Activated T-helper 1 cell treated with anti-CD3 and anti-CD28 coated beads, Interleukin-2, amount 50 U/mL, for 16 hours (primary cell): ENCODE data around the gene CCDC180.
"Not testable (repeated sequence)": the region's sequence is repeated elsewhere in the genome, so short reads cannot be mapped to it uniquely, and the experiment has no call there.

Experiments used
- DNase-seq, 2 donors: peaks; one replicate each; pipeline ENCODE4 v3.0.0-alpha.2; 2020; ENCODE audit warnings: low read depth in 1 of 2, low spot score in 1 of 2

CCDC180 gene

DNA sequence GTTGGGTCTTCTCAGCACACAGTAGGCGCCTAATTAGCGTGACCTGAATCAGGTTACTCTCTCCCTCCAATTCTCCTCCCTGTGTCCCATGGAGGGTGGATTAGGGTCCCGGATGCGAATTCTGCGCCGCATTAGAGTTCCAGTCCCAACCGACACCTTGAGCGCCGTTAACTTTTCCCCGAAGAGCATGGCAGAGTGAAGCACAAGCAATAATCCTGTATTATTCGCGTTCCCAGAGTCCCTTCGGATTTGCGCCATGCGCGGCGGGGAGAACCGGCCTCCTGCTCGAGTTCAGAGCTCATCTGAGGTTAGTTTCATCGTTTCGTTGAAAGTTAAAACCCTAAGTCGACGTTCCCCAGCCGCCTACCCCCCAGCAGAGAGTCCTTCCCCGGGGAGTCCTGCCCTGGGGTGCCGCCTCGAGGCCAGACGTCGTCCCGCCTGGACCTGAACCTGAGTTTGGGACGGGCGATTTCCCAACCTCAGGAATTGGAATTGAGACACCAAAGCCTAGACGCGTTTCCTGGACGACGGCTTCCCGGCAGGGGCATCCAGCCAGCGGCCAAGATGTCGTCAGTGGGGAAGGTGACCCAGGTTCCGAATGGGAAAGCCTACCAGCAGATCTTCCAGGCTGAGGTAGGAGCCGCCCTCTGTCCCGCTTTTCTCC is at the start of gene CCDC180:
Gene CCDC180 (plus strand): TSS at position 160 of the 664 bp plus-strand sequence. CDS start 405 bp downstream, at position 565.
- DNase-seq: no peak

GRCh38 chr9:97259834-97260514 is 47.5 kb upstream of the CCDC180 start:
- DNase-seq: not testable (repeated sequence)

- DNase-seq: no peak
Measured at GRCh38 chr9:97271292-97271691, 36.2 kb upstream of the CCDC180 start.

GRCh38 chr9:97272072-97272471 is 35.4 kb upstream of the CCDC180 start:
- no peak for DNase-seq

- no peak for DNase-seq
Measured at GRCh38 chr9:97276310-97276852, 31.1 kb upstream of the CCDC180 start.

DNA sequence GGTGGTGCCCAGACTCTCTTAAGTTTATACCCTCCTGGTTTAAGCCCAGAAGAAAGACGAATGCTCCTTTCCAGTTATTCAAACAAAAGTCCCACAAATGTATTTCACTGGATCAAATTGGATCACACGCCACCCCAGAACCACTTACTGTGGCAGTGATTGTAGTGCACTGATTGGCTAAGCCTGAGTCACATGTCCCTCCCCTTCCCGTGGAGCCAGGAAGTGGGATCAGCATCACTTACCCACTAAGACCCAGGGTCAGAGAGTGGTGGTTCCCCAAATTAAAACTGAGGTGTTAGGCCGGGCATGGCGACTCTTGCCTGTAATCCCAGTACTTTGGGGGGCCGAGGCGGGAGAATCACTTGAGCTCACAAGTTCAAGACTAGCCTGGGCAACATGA is 29.5 kb upstream of the CCDC180 start:
- no peak for DNase-seq

GRCh38 chr9:97280755-97281330 is 26.6 kb upstream of the CCDC180 start:
- DNase-seq: no peak

GRCh38 chr9:97283768-97284167 is 23.7 kb upstream of the CCDC180 start:
- DNase-seq: no peak

GRCh38 chr9:97284798-97285197 is 22.7 kb upstream of the CCDC180 start:
- no peak for DNase-seq

DNA sequence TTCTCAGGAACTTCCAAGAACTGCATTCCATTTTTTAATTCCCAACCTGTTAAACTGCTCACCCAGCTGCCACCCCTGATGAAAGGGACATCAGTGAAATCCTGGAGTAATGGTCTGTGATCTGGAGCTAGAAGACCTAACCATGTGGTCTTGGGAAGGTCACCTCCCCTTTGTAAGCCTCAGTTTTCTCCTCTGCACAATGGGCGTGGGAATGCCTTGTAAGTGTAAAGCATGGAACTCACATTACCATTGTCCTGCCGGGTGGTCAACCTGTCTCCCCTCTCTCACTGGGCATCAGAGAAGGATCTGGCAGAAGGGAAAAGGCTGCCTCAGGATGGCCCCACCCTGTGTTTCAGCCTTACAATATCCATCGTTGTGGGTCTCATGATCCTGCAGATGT is 15.3 kb upstream of the CCDC180 start:
- DNase-seq: no peak

- no peak for DNase-seq
Measured at GRCh38 chr9:97293207-97293721, 14.2 kb upstream of the CCDC180 start.

DNA sequence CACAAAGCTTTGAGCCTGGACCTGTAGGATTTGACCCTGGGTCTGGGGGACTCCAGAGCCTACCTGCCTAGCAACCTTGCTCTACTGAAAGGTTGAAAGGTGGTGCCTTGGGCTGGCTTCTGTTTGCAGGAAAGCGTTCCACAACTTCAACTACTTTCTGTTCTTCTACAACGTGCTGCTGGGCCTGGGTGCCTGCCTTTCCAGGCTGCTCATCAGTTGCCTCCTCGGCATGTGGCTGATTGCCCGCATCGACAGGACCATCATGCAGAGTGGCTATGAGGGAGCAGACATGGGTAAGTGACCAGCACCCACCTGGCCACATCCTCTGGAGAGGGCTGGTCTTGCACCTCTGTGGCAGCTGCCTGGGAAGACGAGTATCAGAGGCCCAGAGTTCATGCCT is 13.6 kb upstream of the CCDC180 start:
- DNase-seq: no peak

GRCh38 chr9:97297889-97298288 is 9.6 kb upstream of the CCDC180 start:
- no peak for DNase-seq

DNA sequence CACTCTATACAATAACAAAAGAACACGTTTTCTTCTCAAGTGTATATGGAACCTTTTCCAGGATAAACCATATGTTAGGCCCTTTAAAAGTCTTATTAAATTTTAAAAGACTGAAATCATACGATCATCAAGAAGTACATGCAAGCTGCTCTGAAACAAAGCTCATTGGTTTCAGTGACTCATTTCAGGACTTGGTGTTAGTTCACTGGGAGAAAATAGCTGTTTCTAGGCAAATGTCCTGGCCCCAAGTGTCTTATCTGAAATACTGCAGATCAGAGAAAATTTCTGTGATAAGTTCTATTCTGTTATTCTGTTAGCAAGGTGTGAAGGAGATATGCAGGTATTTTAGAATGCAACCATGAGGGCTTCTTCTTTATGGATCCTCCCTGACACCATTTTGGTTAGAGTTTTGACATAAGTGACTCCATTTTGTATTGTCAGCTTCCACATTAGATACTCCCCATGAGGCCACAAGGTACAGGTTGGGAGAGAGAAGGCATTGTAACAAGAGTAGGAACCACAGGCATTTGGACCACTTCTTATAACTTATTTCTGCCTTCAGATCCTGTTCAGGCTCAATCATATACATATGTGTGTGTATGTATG is 7.5 kb upstream of the CCDC180 start:
- no peak for DNase-seq

- no peak for DNase-seq
Measured at GRCh38 chr9:97300586-97300985, 6.9 kb upstream of the CCDC180 start.

DNA sequence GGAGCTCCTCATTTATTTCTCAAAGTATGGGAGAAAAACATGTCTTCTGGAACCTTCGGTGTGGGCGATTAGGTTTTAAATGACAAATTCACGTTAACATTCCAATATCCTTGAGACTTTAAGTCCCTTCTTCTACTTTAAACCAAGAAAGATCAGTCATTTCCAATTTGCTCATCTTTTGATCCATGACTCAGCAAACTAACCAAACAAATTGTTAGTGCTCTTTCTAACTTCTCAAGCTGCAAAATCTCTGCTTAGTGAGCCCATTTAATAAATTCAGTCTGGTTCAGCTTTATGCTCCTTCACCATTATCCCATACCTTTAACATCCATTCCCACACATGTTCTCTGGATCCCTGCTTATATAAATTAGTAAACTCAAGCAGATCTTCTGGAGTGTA is 5.5 kb upstream of the CCDC180 start:
- DNase-seq: no peak

DNA sequence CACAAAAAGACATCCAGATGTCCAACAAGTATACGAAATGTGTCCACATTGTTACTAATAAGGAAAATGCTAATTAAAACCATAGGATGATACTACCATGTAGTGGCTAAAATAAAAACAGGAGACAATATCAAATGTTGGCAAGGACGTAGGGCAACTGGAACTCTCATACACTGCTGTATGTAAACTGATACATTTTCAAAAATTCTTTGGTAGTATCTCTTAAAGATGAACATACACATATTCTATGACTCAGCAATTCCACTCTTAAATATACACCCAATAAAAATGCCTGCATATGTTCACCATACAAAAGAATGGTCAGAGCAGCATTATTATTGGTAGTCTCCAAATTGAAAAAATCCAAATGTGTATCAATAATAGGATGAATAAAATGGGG is 2.9 kb upstream of the CCDC180 start:
- no peak for DNase-seq

- no peak for DNase-seq
Measured at GRCh38 chr9:97305501-97306298, 1.8 kb upstream of the CCDC180 start.

- DNase-seq: no peak
Measured at GRCh38 chr9:97307091-97307490, 368 bp upstream of the CCDC180 start.

DNA sequence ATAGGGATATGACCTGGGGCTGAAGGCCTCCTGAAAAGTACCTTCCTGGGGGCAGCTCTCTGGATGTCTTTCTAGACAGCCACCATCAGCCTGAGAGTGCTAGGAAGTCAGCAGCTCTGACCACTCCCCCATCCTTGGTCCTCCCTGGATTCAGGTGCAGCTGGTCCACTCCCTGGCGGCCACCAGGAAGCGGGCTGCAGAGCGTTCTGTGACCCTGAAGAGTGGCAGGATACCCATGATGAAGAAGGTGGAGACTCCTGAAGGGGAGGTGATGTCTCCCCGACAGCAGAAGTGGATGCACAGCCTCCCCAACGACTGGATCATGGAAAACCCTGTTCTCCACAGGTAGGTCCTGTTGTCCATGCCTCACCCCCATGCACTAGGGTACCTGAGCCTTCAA is 1.8 kb downstream of the CCDC180 start:
- DNase-seq: no peak

DNA sequence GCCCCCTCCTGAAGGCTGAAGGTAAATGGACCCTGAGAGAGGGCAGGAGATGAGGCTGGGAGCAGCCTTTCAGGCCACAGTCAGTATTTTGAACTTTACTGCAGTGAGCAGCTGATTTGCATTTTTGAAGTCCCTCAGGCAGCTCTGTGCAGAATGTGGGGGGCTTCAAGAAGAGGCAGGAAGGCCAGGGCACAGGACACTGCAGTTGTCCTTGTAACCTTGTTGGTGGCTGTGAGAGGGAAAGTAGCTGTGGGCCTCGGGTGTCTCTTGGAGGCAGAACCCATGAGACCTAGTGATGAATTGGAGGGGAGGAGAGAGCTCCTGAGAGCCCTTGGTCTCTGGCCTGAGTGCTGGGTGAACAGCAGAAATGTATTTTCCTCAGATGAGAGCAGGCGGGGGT is 2.6 kb downstream of the CCDC180 start:
- DNase-seq: no peak
